K562 (cell line): ENCODE results near the gene DHDH. TPM values are rescaled to one million over a fixed set of nuclear protein-coding genes. Genes with fewer than 3 reads are reported as not detected.

Experiments used
- BCOR ChIP-seq: fragments of 450-650 bp; IDR thresholded peaks from 2 replicates; pipeline ENCODE4 v1.6.1; 2016
- CBFB ChIP-seq: sonication (generic); formaldehyde crosslinking; IDR thresholded peaks from 2 replicates; pipeline ENCODE4 v1.4.0; 2020; ENCODE audit warnings: mild to moderate bottlenecking, missing genetic modification reagents
- CREB1 ChIP-seq, 2 experiments: sonication (generic) in 1 of 2; formaldehyde crosslinking in 1 of 2; IDR thresholded peaks; 2 replicates each; pipeline versions ENCODE4 v1.6.1 to v1.8.0; 2012 to 2022; ENCODE audit warnings: inconsistent platforms in 1 of 2, mild to moderate bottlenecking in 1 of 2, missing genetic modification reagents in 1 of 2, moderate library complexity in 1 of 2
- ETV1 ChIP-seq: fragments of 450-650 bp; conservative IDR thresholded peaks from 2 replicates; pipeline ENCODE4 v1.6.1; 2016; ENCODE audit warnings: missing genetic modification characterization, control low read depth, low read depth, missing compliant biosample characterization
- FOXK1 ChIP-seq: sonication (generic); formaldehyde crosslinking; IDR thresholded peaks from 2 replicates; pipeline ENCODE4 v1.8.0; 2022; ENCODE audit warnings: missing genetic modification reagents, mild to moderate bottlenecking, borderline replicate concordance
- HCFC1 ChIP-seq: IDR thresholded peaks from 2 replicates; pipeline ENCODE4 v1.6.1; 2012; ENCODE audit warnings: low read depth, low read length, improper control_type of control experiment
- POLR2AphosphoS2 ChIP-seq: IDR thresholded peaks from 2 replicates; pipeline ENCODE4 v1.6.1; 2012; ENCODE audit warnings: low read length, improper control_type of control experiment
- RFX5 ChIP-seq: IDR thresholded peaks from 2 replicates; pipeline ENCODE4 v1.6.1; 2011; ENCODE audit warnings: low read depth, mild to moderate bottlenecking, improper control_type of control experiment, low read length
- SIRT6 ChIP-seq: IDR thresholded peaks from one replicate; pipeline ENCODE4 v1.6.1; 2012; ENCODE audit warnings: low read depth, mild to moderate bottlenecking, control low read depth, inconsistent platforms, low read length, moderate library complexity
- TARDBP ChIP-seq: fragments of 450-650 bp; IDR thresholded peaks from 2 replicates; pipeline ENCODE4 v1.6.1; 2016
- ZBTB11 ChIP-seq, 3 experiments: fragments of 200-800 bp in 1 of 3; fragments of 250-450 bp in 1 of 3; fragments of 450-650 bp in 1 of 3; sonication (Bioruptor Pico) in 1 of 3; sonication (Bioruptor generic) in 1 of 3; formaldehyde crosslinking in 1 of 3; IDR thresholded peaks; 2 replicates each; pipeline versions ENCODE4 v1.6.1 to v1.8.0; 2016 to 2022; ENCODE audit warnings: mild to moderate bottlenecking in 2 of 3, missing genetic modification characterization in 2 of 3, missing compliant biosample characterization in 1 of 3, moderate library complexity in 1 of 3
- ZBTB17 ChIP-seq: fragments of 450-650 bp; formaldehyde crosslinking; IDR thresholded peaks from 2 replicates; pipeline ENCODE4 v1.4.0; 2020; ENCODE audit warnings: mild to moderate bottlenecking
- ZNF398 ChIP-seq: fragments of 250-450 bp; sonication (Bioruptor Pico); IDR thresholded peaks from 2 replicates; pipeline ENCODE4 v1.8.0; 2021; ENCODE audit warnings: moderate library complexity, mild to moderate bottlenecking, inconsistent platforms
- polyA plus RNA-seq, 8 experiments: library from polyadenylated mRNA; depleted of rRNA in 4 of 8; stranded (reverse) in 5 of 8; unstranded in 3 of 8; fragments of >200 nt; fragmentation: Nextera tagmentation in 2 of 8; fragmentation: Illumina TruSeq in 1 of 8; extraction: Ambion mirVana in 2 of 8; extraction: Trizol in 1 of 8; gene quantifications; 2 replicates each; pipeline versions ENCODE4 v1.2.1 to v1.2.3, GENCODE V29; 2011 to 2014; ENCODE audit warnings: inconsistent platforms in 1 of 8, missing spikeins in 1 of 8
- total RNA-seq, 7 experiments: library from RNA; depleted of rRNA in 6 of 7; stranded (reverse); fragments of >200 nt in 6 of 7; fragmentation: Illumina TruSeq in 2 of 7; extraction: Trizol in 2 of 7; gene quantifications; 2 replicates each; pipeline versions ENCODE4 v1.2.1 to v1.2.3, GENCODE V29; 2011 to 2021; ENCODE audit warnings: low replicate concordance in 1 of 7
- TF ChIP-seq, protein P1 (sequence below): fragments of 450-650 bp; IDR thresholded peaks from one replicate; pipeline ENCODE4 v1.6.1; 2018; ENCODE audit warnings: mild to moderate bottlenecking, moderate library complexity; ENCODE audit not compliant: partially characterized antibody
- TF ChIP-seq, protein P2 (sequence below): fragments of 150-350 bp; conservative IDR thresholded peaks from 2 replicates; pipeline ENCODE4 v1.6.1; 2014; ENCODE audit warnings: low read length

Gene DHDH
- total and polyA plus RNA-seq, 9 of the 15 experiments (the other 6 are each of a cell fraction or from before 2014, with no cell fraction given): 0.37 to 1.9 (median 0.87) TPM

DNA sequence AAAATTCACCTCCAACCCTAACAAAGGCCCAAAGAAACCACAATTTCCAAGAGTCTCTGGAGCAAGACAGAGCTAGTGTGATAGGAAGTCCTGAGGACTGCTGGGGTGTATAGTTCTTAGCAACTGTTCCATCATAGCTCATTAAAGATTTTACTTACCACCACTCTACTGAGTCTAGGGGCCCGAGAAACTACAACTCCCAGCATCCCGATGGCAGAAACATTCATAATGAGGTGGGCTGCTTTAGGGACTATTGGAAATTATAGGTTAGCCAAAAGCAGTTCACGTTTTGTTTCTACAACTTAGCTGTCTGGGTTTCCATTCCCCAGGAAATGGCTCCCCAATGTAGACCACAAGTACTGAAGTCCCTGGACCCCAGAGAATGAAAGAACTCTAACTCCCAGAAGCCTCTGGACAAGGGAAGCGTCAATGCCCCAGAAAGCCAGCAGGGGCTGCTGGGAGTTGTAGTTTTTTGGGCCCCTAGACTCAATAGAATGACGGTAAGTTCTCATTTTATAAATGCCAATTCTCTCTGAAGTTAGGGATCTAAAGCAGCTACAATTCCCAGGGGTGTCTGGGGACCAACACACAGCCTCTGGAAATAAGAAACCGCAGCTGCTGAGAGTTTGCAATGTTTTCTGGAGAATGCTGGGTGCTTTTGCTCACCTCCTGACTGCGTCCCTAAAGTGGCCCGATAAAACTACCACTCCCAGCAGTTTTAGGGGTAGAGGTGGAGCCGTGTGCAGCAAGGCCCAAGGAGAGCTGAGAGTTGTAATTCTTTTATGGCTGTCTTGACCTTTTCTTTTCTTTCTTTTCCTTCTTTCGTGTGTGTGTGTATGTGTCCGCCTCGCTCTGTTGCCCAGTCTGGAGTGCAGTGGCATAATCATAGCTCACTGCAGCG lies 42.7 kb downstream of the DHDH start (continued):
- TF ChIP-seq, protein P1, sequence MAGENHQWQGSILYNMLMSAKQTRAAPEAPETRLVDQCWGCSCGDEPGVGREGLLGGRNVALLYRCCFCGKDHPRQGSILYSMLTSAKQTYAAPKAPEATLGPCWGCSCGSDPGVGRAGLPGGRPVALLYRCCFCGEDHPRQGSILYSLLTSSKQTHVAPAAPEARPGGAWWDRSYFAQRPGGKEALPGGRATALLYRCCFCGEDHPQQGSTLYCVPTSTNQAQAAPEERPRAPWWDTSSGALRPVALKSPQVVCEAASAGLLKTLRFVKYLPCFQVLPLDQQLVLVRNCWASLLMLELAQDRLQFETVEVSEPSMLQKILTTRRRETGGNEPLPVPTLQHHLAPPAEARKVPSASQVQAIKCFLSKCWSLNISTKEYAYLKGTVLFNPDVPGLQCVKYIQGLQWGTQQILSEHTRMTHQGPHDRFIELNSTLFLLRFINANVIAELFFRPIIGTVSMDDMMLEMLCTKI: no peak
- no peak for TF ChIP-seq ETV1 (tag)
- TF ChIP-seq CREB1 (IDR thresholded peaks at IDR 0.05): peak; percentile 87
- peak; percentile 69 for TF ChIP-seq CREB1 (CRISPR knock-in tag; IDR thresholded peaks at IDR 0.05)
- no peak for TF ChIP-seq CBFB (CRISPR knock-in tag)
- peak; percentile 96 for TF ChIP-seq HCFC1
- no peak for TF ChIP-seq FOXK1 (CRISPR knock-in tag)
- TF ChIP-seq RFX5: no peak
- no peak for TF ChIP-seq TARDBP
- no peak for TF ChIP-seq ZNF398 (CRISPR knock-in tag)
- no peak for TF ChIP-seq POLR2AphosphoS2
- TF ChIP-seq, protein P2, sequence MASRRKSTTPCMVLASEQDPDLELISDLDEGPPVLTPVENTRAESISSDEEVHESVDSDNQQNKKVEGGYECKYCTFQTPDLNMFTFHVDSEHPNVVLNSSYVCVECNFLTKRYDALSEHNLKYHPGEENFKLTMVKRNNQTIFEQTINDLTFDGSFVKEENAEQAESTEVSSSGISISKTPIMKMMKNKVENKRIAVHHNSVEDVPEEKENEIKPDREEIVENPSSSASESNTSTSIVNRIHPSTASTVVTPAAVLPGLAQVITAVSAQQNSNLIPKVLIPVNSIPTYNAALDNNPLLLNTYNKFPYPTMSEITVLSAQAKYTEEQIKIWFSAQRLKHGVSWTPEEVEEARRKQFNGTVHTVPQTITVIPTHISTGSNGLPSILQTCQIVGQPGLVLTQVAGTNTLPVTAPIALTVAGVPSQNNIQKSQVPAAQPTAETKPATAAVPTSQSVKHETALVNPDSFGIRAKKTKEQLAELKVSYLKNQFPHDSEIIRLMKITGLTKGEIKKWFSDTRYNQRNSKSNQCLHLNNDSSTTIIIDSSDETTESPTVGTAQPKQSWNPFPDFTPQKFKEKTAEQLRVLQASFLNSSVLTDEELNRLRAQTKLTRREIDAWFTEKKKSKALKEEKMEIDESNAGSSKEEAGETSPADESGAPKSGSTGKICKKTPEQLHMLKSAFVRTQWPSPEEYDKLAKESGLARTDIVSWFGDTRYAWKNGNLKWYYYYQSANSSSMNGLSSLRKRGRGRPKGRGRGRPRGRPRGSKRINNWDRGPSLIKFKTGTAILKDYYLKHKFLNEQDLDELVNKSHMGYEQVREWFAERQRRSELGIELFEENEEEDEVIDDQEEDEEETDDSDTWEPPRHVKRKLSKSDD: no peak
- no peak for TF ChIP-seq ZBTB17 (CRISPR knock-in tag)
- TF ChIP-seq BCOR: no peak
- no peak for TF ChIP-seq SIRT6
- TF ChIP-seq ZBTB11 (CRISPR knock-in tag; IDR thresholded peaks at IDR 0.05): peak in 1 of 3 experiments; percentile 40; a peak in 1 of 6 replicates
